ENCODE measurements around the gene KLHL40.

GRCh38 chr3:42690191-42690590 is 4.9 kb downstream of the KLHL40 start:
- TF ChIP-seq CTCF (IDR thresholded peaks at IDR 0.05; ENCODE audit: low read length) (no peak), EZH2 (optimal IDR thresholded peaks at IDR 0.05; ENCODE audit: low read depth, low read length) (no peak), EZH2phosphoT487 (IDR thresholded peaks at IDR 0.05; ENCODE audit: low read length) (no peak)
